PC-9 (cell line): ENCODE measurements around the gene TRMT2A. TPM values are rescaled to one million over a fixed set of nuclear protein-coding genes. Genes with fewer than 3 reads are reported as not detected.

ENCODE experiments used
- BruUV-seq: library from RNA; stranded (reverse); fragments of 400-500 nt; replicated peaks from 2 replicates; lab custom pipeline; 2021; lab: Mats Ljungman, UMichigan
- CTCF ChIA-PET: fragments of 300-600 bp; sonication (Branson Sonifier 250); formaldehyde crosslinking; loops from one replicate; lab custom pipeline; 2022; ENCODE audit warnings: antibody characterized with exemption; lab: Charles Lee
- POLR2A ChIA-PET: fragments of 300-600 bp; sonication (Branson Sonifier 250); formaldehyde crosslinking; loops from one replicate; lab custom pipeline; 2022; ENCODE audit warnings: antibody characterized with exemption; ENCODE audit not compliant: unreplicated experiment; lab: Charles Lee
- DNase-seq, 2 experiments: peaks; one replicate each; pipeline versions ENCODE4 v3.0.0 to v3.0.0-alpha.2; 2015 to 2022; ENCODE audit warnings: mixed read lengths in 1 of 2
- H2AFZ ChIP-seq: fragments of 200-600 bp; sonication (generic); 2 replicates; pipeline ENCODE4 v1.8.1; 2017; ENCODE audit warnings: antibody characterized with exemption
- H3F3A ChIP-seq: fragments of 200-600 bp; sonication (generic); 2 replicates; pipeline ENCODE4 v1.8.1; 2017; ENCODE audit warnings: antibody characterized with exemption, mild to moderate bottlenecking, low read depth; ENCODE audit not compliant: insufficient read depth
- H3K27ac ChIP-seq: fragments of 200-600 bp; sonication (generic); 2 replicates; pipeline ENCODE4 v1.6.1; 2016; ENCODE audit warnings: mixed run types
- H3K27me3 ChIP-seq: fragments of 200-600 bp; sonication (generic); 2 replicates; pipeline ENCODE4 v1.6.1; 2016; ENCODE audit warnings: low read depth, mixed run types; ENCODE audit not compliant: insufficient read depth
- H3K36me3 ChIP-seq: fragments of 200-600 bp; sonication (generic); 2 replicates; pipeline ENCODE4 v1.6.1; 2016; ENCODE audit warnings: low read depth, mixed run types
- H3K4me1 ChIP-seq: fragments of 200-600 bp; sonication (generic); replicated peaks from 2 replicates; pipeline ENCODE4 v1.6.1; 2016; ENCODE audit warnings: mixed run types; ENCODE audit not compliant: insufficient read depth
- H3K4me2 ChIP-seq: fragments of 200-600 bp; sonication (generic); 2 replicates; pipeline ENCODE4 v1.6.1; 2017; ENCODE audit warnings: mixed run types
- H3K4me3 ChIP-seq: fragments of 200-600 bp; sonication (generic); 2 replicates; pipeline ENCODE4 v1.6.1; 2016; ENCODE audit warnings: mixed run types
- H3K79me2 ChIP-seq: fragments of 200-600 bp; sonication (generic); 2 replicates; pipeline ENCODE4 v1.6.1; 2017; ENCODE audit warnings: low read depth, mixed run types
- H3K9me2 ChIP-seq: fragments of 200-600 bp; sonication (generic); 2 replicates; pipeline ENCODE4 v1.8.1; 2017; ENCODE audit warnings: mild to moderate bottlenecking; ENCODE audit not compliant: insufficient read depth
- H3K9me3 ChIP-seq: fragments of 200-600 bp; sonication (generic); 2 replicates; pipeline ENCODE4 v1.8.1; 2016; ENCODE audit warnings: low read depth; ENCODE audit not compliant: insufficient read depth
- H4K20me1 ChIP-seq: fragments of 200-600 bp; sonication (generic); 2 replicates; pipeline ENCODE4 v1.8.1; 2017; ENCODE audit not compliant: insufficient read depth
- CTCF ChIP-seq: fragments of 200-600 bp; sonication (generic); conservative IDR thresholded peaks from 2 replicates; pipeline ENCODE4 v1.6.1; 2017; ENCODE audit warnings: mixed run types, antibody characterized with exemption, mild to moderate bottlenecking, moderate library complexity
- EZH2 ChIP-seq: fragments of 200-600 bp; sonication (generic); IDR thresholded peaks from 2 replicates; pipeline ENCODE4 v1.8.0; 2017; ENCODE audit warnings: antibody characterized with exemption, low read depth
- intact Hi-C: fragments of 100-400 bp; cut with micrococcal nuclease; formaldehyde crosslinking; loops from one replicate; pipeline ENCODE4 v1.10.0; 2022; ENCODE audit not compliant: unreplicated experiment
- total RNA-seq: library from RNA; stranded (reverse); gene quantifications from 2 replicates; pipeline ENCODE4 v1.2.3, GENCODE V29; 2021

The TRMT2A gene
- total RNA-seq, 1 experiment from 2014 or later = 31.5 TPM

GRCh38 chr22:20095521-20095920, 21.5 kb downstream of the TRMT2A start:
- no peaks in the 10 kb centered on the region for H3K9me2 ChIP-seq
- no peaks in the 10 kb centered on the region for H3K79me2 ChIP-seq
- H3K36me3 ChIP-seq = peaks cover 3% of the 10 kb centered on the region; the same call in 1 of the 2 replicates
- no peak for DNase-seq
- intact Hi-C loops = no loop called here
- CTCF ChIA-PET = no interaction called here
- no peaks in the 10 kb centered on the region for H3K9me3 ChIP-seq
- H3K4me1 ChIP-seq = no peaks in the 10 kb centered on the region
- no peaks in the 10 kb centered on the region for H3K27me3 ChIP-seq
- no peak overlapping the region for H3K4me2 ChIP-seq
- TF ChIP-seq CTCF (no peak), EZH2 (no peak)
- no peak overlapping the region for H3K4me3 ChIP-seq
- BruUV-seq = no TSS peak
- H3K27ac ChIP-seq = no peak overlapping the region
- no peak overlapping the region for H2AFZ ChIP-seq
- no peaks in the 10 kb centered on the region for H4K20me1 ChIP-seq
- no peaks in the 10 kb centered on the region for H3F3A ChIP-seq
- POLR2A ChIA-PET = no interaction called here

GRCh38 chr22:20094197-20094807, 22.7 kb downstream of the TRMT2A start:
- H2AFZ ChIP-seq = no peak overlapping the region
- H3K4me2 ChIP-seq = no peak overlapping the region
- no peaks in the 10 kb centered on the region for H3K9me2 ChIP-seq
- ChIA-PET CTCF (no interaction called here), POLR2A (interaction anchor here (0.6 kb wide), 1 partner anchor 37 kb away, joined by 3 read pairs; no protein-coding TSS in a partner anchor)
- no peak overlapping the region for H3K4me3 ChIP-seq
- H3K27me3 ChIP-seq = no peaks in the 10 kb centered on the region
- H3K27ac ChIP-seq = no peak overlapping the region
- no peaks in the 10 kb centered on the region for H4K20me1 ChIP-seq
- H3K4me1 ChIP-seq = no peaks in the 10 kb centered on the region
- no peaks in the 10 kb centered on the region for H3F3A ChIP-seq
- H3K36me3 ChIP-seq = peaks cover 3% of the 10 kb centered on the region; the same call in 1 of the 2 replicates
- no peaks in the 10 kb centered on the region for H3K9me3 ChIP-seq
- intact Hi-C loops = no loop called here
- no peak for TF ChIP-seq CTCF
- TF ChIP-seq EZH2 = no peak
- no peak for DNase-seq
- BruUV-seq = no TSS peak
- no peaks in the 10 kb centered on the region for H3K79me2 ChIP-seq

- H3K36me3 ChIP-seq = peaks cover 3% of the 10 kb centered on the region; the same call in 1 of the 2 replicates
- ChIA-PET CTCF (no interaction called here), POLR2A (interaction anchor here (0.6 kb wide), 1 partner anchor 36 kb away, joined by 3 read pairs; no protein-coding TSS in a partner anchor)
- H3K4me3 ChIP-seq = no peak overlapping the region
- no peaks in the 10 kb centered on the region for H3K9me3 ChIP-seq
- H2AFZ ChIP-seq = no peak overlapping the region
- no peaks in the 10 kb centered on the region for H3K4me1 ChIP-seq
- TF ChIP-seq EZH2 (no peak), CTCF (no peak)
- intact Hi-C loops = no loop called here
- no peaks in the 10 kb centered on the region for H4K20me1 ChIP-seq
- H3K27ac ChIP-seq = no peak overlapping the region
- H3K4me2 ChIP-seq = no peak overlapping the region
- DNase-seq = no peak
- no peaks in the 10 kb centered on the region for H3F3A ChIP-seq
- no peaks in the 10 kb centered on the region for H3K9me2 ChIP-seq
- no peaks in the 10 kb centered on the region for H3K27me3 ChIP-seq
- no TSS peak for BruUV-seq
- no peaks in the 10 kb centered on the region for H3K79me2 ChIP-seq
These were observed 23.4 kb downstream of the TRMT2A start for GRCh38 chr22:20093418-20094196.
